HL-60 (cell line): ENCODE measurements around the gene TPI1.

Experiments used
- CTCF ChIP-seq: IDR thresholded peaks from one replicate; pipeline ENCODE4 v1.5.1; 2011; ENCODE audit warnings: low read length, control low read depth, inconsistent platforms; ENCODE audit not compliant: insufficient read depth
- POLR2AphosphoS5 ChIP-seq: IDR thresholded peaks from 2 replicates; pipeline ENCODE4 v1.6.1; 2012; ENCODE audit warnings: low read depth
- REST ChIP-seq: IDR thresholded peaks from 2 replicates; pipeline ENCODE4 v1.6.1; 2012; ENCODE audit warnings: low read depth; ENCODE audit not compliant: insufficient replicate concordance
- SPI1 ChIP-seq: IDR thresholded peaks from 2 replicates; pipeline ENCODE4 v1.6.1; 2012; ENCODE audit warnings: low read depth, mild to moderate bottlenecking, borderline replicate concordance

GRCh38 chr12:6894321-6894720, 27.0 kb downstream of the TPI1 start:
- TF ChIP-seq CTCF: no peak
- TF ChIP-seq REST: no peak
- TF ChIP-seq SPI1: no peak; the same call in 1 of the 2 replicates
- TF ChIP-seq POLR2AphosphoS5: no peak
